Effector memory CD8-positive, alpha-beta T cell (primary cell): ENCODE data around the gene KMT2C.

Source experiments
- ATAC-seq: fragments of 150-1000 bp; cut with Tn5 transposase; replicated peaks from 2 replicates; pipeline ENCODE4 v1.10.0; 2021; ENCODE audit warnings: mild to moderate bottlenecking, moderate library complexity
- DNase-seq, 3 experiments: peaks; one replicate each; pipeline ENCODE4 v3.0.0; 2021
- H3K27ac Mint-ChIP-seq, 2 donors: one replicate each; pipeline ENCODE4 v1.8.0; 2022; ENCODE audit warnings: mild to moderate bottlenecking in 2 of 2, mixed read lengths in 2 of 2, moderate library complexity in 2 of 2
- H3K27me3 Mint-ChIP-seq, 2 donors: one replicate each; pipeline ENCODE4 v1.8.0; 2022; ENCODE audit warnings: mixed read lengths in 2 of 2
- H3K36me3 Mint-ChIP-seq: one replicate; pipeline ENCODE4 v1.8.0; 2022; ENCODE audit warnings: mild to moderate bottlenecking, moderate library complexity, mixed read lengths; ENCODE audit not compliant: insufficient read depth
- H3K4me1 Mint-ChIP-seq, 2 donors: one replicate each; pipeline ENCODE4 v1.8.0; 2022; ENCODE audit warnings: low read depth in 2 of 2, mixed read lengths in 2 of 2
- H3K4me3 Mint-ChIP-seq, 2 donors: one replicate each; pipeline ENCODE4 v1.8.0; 2022; ENCODE audit warnings: mild to moderate bottlenecking in 2 of 2, mixed read lengths in 2 of 2, moderate library complexity in 2 of 2
- H3K9me3 Mint-ChIP-seq, 2 donors: one replicate each; pipeline ENCODE4 v1.8.0; 2022; ENCODE audit warnings: mixed read lengths in 2 of 2

The KMT2C gene

DNA sequence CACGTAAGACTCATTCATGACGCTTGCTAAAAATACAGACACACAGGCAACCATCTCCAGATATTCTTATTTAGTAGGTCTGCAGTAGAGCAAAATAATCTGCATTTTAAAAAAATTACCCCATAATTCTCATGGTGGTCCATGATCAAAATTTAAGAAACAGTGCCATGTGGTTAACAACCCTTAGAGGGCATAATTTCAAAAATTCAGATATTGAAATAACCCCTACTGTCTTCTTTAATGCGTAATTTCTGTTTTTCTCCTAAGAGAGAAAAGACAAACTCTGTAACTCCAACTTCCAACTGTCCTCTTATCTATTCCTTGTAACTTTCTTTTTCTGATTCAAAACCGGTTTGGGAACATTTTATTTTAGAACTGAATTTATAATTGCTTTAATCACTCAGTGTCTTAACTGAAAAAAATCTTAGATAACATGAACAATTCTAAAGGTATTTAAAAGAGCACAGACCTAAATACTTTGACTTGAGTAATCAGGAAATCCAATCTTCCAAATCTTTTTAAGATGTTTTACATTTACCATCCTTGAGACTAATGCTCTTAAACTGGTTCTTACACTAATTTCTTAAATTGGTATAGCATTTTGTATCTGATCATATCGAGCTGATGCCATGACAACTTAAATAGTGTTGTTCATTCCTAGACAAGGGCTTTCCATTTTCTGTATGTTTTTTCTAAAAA lies 262.3 kb downstream of the KMT2C start:
- no peaks in the 10 kb centered on the region for H3K27me3 Mint-ChIP-seq
- no peak for DNase-seq
- ATAC-seq: no peak
- H3K27ac Mint-ChIP-seq: peak overlapping the region in 1 of 2 donors; percentile 15
- no peak overlapping the region for H3K4me3 Mint-ChIP-seq
- H3K9me3 Mint-ChIP-seq: no peaks in the 10 kb centered on the region
- peaks cover 59% of the 10 kb centered on the region for H3K36me3 Mint-ChIP-seq
- no peaks in the 10 kb centered on the region for H3K4me1 Mint-ChIP-seq

- DNase-seq: no peak
- no peak for ATAC-seq
- no peaks in the 10 kb centered on the region for H3K27me3 Mint-ChIP-seq
- peaks cover 61% of the 10 kb centered on the region for H3K36me3 Mint-ChIP-seq
- H3K27ac Mint-ChIP-seq: peak overlapping the region; percentile 53 to 79
- H3K4me3 Mint-ChIP-seq: no peak overlapping the region
- H3K9me3 Mint-ChIP-seq: no peaks in the 10 kb centered on the region
- H3K4me1 Mint-ChIP-seq: peaks cover 4 to 10% of the 10 kb centered on the region in 2 donors
Observed at GRCh38 chr7:152162287-152162686, 273.5 kb downstream of the KMT2C start.

- Mint-ChIP-seq H3K27me3 (no peaks in the 10 kb centered on the region), H3K9me3 (no peaks in the 10 kb centered on the region), H3K36me3 (peaks cover 61% of the 10 kb centered on the region), H3K4me3 (no peak overlapping the region), H3K4me1 (peaks cover 4 to 10% of the 10 kb centered on the region in 2 donors), H3K27ac (no peak overlapping the region)
- DNase-seq (no peak), ATAC-seq (no peak)
Observed at GRCh38 chr7:152161171-152161570, 274.6 kb downstream of the KMT2C start.

- peak overlapping the region in 1 of 2 donors; percentile 54 for H3K4me3 Mint-ChIP-seq
- no peaks in the 10 kb centered on the region for H3K27me3 Mint-ChIP-seq
- peak overlapping the region; percentile 77 to 87 for H3K27ac Mint-ChIP-seq
- ATAC-seq (peak; percentile 21), DNase-seq (no peak)
- H3K36me3 Mint-ChIP-seq: peaks cover 72% of the 10 kb centered on the region
- no peaks in the 10 kb centered on the region for H3K9me3 Mint-ChIP-seq
- peaks cover 4 to 10% of the 10 kb centered on the region in 2 donors for H3K4me1 Mint-ChIP-seq
Observed at GRCh38 chr7:152158801-152159587, 276.8 kb downstream of the KMT2C start.

- peaks cover 0 to 3% of the 10 kb centered on the region in 2 donors for H3K4me1 Mint-ChIP-seq
- no peak overlapping the region for H3K4me3 Mint-ChIP-seq
- no peaks in the 10 kb centered on the region for H3K9me3 Mint-ChIP-seq
- H3K27ac Mint-ChIP-seq: peak overlapping the region; percentile 44 to 57
- DNase-seq (no peak), ATAC-seq (no peak)
- H3K27me3 Mint-ChIP-seq: no peaks in the 10 kb centered on the region
- H3K36me3 Mint-ChIP-seq: peaks cover 92% of the 10 kb centered on the region
Observed at GRCh38 chr7:152152267-152152666, 283.5 kb downstream of the KMT2C start.

- ATAC-seq: no peak
- no peak for DNase-seq
- Mint-ChIP-seq H3K36me3 (peaks cover 84% of the 10 kb centered on the region), H3K4me3 (no peak overlapping the region), H3K27me3 (no peaks in the 10 kb centered on the region), H3K9me3 (no peaks in the 10 kb centered on the region), H3K4me1 (peaks cover 11 to 14% of the 10 kb centered on the region in 2 donors), H3K27ac (peak overlapping the region in 1 of 2 donors; percentile 12)
Observed at GRCh38 chr7:152149363-152149762, 286.4 kb downstream of the KMT2C start.

- Mint-ChIP-seq H3K4me1 (peaks cover 12 to 16% of the 10 kb centered on the region in 2 donors), H3K27ac (peak overlapping the region in 1 of 2 donors; percentile 12), H3K36me3 (peaks cover 80% of the 10 kb centered on the region), H3K27me3 (no peaks in the 10 kb centered on the region), H3K4me3 (no peak overlapping the region), H3K9me3 (no peaks in the 10 kb centered on the region)
- ATAC-seq: no peak
- no peak for DNase-seq
Observed at GRCh38 chr7:152148706-152149105, 287.1 kb downstream of the KMT2C start.

DNA sequence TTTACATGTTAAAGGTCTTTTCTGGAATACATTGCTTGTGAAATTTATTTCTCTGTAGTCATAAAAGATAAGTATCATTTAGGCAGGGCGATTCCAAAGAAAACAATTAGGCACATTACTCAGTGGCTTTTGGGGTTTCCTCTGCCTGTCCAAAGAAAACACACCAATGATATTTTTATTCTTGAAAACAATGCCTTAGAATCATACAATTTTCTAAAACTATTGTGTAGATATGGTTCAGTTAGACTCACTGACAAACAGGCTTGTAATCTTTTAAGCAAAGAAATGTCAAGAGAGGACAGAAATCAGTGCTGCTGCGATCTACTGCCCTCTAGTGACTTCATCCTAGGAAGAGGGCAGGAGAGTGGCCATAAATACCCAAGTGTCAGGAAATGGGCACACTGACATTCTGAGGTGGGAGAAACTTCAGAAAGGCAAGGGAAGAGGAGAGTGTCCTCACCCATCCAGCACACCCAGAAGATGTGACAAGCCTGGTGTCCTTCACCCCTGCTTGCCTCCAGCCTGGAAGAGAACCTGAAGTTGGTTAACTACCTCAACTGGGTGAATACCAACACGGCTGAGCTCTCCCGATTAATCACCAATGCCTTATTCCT lies 289.8 kb downstream of the KMT2C start:
- no peak overlapping the region for H3K4me3 Mint-ChIP-seq
- peak in 1 of 3 experiments; percentile 17 for DNase-seq
- peaks cover 78% of the 10 kb centered on the region for H3K36me3 Mint-ChIP-seq
- no peaks in the 10 kb centered on the region for H3K9me3 Mint-ChIP-seq
- peak; percentile 33 for ATAC-seq
- peak overlapping the region; percentile 59 to 86 for H3K27ac Mint-ChIP-seq
- peaks cover 17 to 26% of the 10 kb centered on the region in 2 donors for H3K4me1 Mint-ChIP-seq
- no peaks in the 10 kb centered on the region for H3K27me3 Mint-ChIP-seq

DNA sequence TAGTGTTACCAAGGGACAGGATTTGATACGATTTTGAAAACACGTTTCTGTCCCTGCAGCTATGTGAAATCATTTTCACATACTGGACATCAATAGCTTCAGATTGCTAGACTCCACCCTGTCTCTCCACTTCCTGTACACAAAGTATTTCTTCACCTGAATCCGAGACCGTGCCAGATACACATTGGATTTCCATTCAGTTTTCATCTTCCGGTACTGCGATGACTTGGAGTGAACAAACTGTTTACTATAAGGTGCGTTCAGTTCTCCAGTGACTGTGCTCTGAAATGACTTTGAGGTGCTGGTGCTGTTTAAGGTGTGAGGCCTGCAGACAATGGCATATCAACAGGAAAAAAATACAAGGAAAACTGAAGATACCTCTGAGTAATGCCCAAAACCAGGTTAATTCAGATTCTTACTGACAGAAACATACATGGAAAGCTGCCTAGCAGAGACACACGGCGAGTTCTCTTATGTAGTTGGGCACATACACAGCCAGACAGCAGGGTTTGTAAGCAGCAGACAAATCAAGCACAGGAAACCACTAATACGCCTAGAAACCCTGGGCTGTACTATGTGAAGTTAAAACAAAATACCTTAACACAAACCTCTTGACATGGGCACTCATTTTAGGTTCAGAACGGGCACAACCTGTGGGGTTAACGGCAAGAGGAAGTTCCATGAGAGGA lies 291.1 kb downstream of the KMT2C start:
- Mint-ChIP-seq H3K36me3 (peaks cover 77% of the 10 kb centered on the region), H3K27ac (peak overlapping the region; percentile 46 to 86)

DNA sequence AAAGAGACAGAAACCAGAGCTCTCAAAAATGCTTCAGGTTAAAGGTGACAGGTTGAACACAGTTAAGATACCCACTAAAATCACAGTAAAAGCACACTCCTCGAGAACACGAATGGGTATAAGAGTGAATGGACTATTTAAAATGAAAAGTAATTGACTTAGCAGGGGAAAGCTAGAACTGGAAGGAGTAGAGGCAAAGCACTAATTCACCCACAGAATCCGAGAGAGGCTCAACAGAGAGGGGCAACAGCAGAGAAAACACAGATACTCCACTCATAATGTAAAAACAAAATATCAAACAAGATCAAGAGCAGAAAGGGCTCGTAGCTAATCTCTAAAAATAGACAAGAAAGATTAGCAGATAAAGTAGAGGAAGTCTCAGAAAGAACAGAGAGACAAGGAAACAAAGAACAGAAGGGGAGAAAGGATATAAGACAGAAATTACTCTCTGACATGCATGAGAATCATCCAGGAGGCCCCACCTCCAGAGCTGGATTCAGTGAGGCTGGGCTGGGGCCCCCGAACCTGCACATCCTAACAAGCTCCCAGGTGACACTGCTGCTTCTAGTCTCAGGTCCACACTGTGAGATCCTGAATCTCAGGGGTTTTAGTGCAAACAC lies 292.7 kb downstream of the KMT2C start:
- Mint-ChIP-seq H3K4me1 (peaks cover 17 to 26% of the 10 kb centered on the region in 2 donors), H3K27me3 (no peaks in the 10 kb centered on the region), H3K36me3 (peaks cover 71% of the 10 kb centered on the region), H3K9me3 (no peaks in the 10 kb centered on the region), H3K27ac (peak overlapping the region; percentile 46 to 81), H3K4me3 (peak overlapping the region in 1 of 2 donors; percentile 20)
- ATAC-seq: no peak
- DNase-seq: no peak

More for the DNA sequence above, 291.1 kb downstream of the KMT2C start:
- Mint-ChIP-seq H3K9me3 (no peaks in the 10 kb centered on the region), H3K4me1 (peaks cover 17 to 26% of the 10 kb centered on the region in 2 donors), H3K4me3 (peak overlapping the region; percentile 41 to 59), H3K27me3 (no peaks in the 10 kb centered on the region)
- DNase-seq: no peak
- ATAC-seq: peak; percentile 82

GRCh38 chr7:152140560-152140959 lies 295.2 kb downstream of the KMT2C start:
- H3K9me3 Mint-ChIP-seq: no peaks in the 10 kb centered on the region
- ATAC-seq (no peak), DNase-seq (no peak)
- H3K4me3 Mint-ChIP-seq: no peak overlapping the region
- H3K27me3 Mint-ChIP-seq: no peaks in the 10 kb centered on the region
- peaks cover 64% of the 10 kb centered on the region for H3K36me3 Mint-ChIP-seq
- peaks cover 17 to 24% of the 10 kb centered on the region in 2 donors for H3K4me1 Mint-ChIP-seq
- H3K27ac Mint-ChIP-seq: peak overlapping the region; percentile 60 to 71

- Mint-ChIP-seq H3K4me1 (peaks cover 15 to 19% of the 10 kb centered on the region in 2 donors), H3K4me3 (no peak overlapping the region), H3K27ac (peak overlapping the region; percentile 60 to 71), H3K27me3 (no peaks in the 10 kb centered on the region), H3K9me3 (no peaks in the 10 kb centered on the region), H3K36me3 (peaks cover 64% of the 10 kb centered on the region)
- DNase-seq (no peak), ATAC-seq (no peak)
Observed at GRCh38 chr7:152140067-152140466, 295.7 kb downstream of the KMT2C start.
